SKM-1 (cell line): ENCODE data around the gene ASPHD2.

Experiments used
- DNase-seq: peaks from one replicate; lab custom pipeline; 2025; ENCODE audit not compliant: unreplicated experiment; lab: John Stamatoyannopoulos, UW

ASPHD2 gene

GRCh38 chr22:26445577-26446275 lies 16.7 kb downstream of the ASPHD2 start:
- DNase-seq: no peak

DNA sequence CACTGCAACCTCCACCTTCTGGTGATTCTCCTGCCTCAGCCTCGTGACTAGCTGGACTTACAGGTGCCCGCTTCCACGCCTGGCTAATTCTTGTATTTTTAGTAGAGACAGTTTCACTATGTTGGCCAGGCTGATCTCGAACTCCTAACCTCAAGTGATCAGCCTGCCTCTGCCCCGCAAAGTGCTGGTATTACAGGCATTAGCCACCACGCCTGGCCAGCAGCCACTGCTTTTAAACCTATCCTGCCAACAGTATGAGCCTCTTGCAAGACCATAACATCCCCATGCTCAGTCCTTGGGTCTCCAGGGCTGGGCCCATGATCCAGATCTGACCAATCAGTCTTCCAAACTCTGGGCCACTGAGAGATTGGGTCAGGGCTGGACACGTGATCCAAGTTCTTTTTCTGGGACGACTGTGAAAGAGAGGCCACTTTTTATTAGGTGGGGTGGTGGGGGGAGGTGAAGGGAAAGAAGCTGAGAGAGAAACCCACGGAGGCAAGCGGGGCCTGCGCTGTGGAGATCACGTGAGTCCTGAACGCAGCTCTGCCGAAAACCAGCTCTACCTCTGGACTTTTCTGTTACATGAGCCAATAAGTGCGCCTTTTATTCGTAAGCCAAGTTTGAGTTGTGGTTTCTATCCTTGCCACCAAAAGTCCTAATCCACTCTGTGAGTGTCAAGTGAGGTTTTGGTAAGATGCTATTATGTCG lies 17.9 kb downstream of the ASPHD2 start:
- DNase-seq: no peak

- no peak for DNase-seq
Observed at GRCh38 chr22:26447584-26448329, 18.7 kb downstream of the ASPHD2 start.

DNA sequence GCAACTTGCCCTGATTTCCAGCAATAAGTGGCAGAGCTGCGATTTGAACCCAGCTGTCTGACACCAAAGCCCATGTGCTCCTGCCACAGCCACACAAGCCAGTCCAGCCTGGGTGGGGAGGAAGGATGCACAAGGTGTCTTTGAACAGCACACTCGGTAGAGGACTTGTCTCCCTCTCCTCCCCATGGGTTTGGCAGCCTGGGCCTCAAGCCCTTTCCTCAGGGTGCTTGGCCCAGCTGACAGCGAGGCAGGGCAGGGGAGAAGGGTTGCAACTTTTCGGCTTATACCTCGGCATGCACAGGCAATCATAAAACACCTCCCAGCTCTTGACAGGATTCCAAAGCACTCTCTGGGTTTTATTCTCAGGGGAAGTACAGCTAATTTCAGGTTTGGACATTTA lies 19.3 kb downstream of the ASPHD2 start:
- no peak for DNase-seq

DNA sequence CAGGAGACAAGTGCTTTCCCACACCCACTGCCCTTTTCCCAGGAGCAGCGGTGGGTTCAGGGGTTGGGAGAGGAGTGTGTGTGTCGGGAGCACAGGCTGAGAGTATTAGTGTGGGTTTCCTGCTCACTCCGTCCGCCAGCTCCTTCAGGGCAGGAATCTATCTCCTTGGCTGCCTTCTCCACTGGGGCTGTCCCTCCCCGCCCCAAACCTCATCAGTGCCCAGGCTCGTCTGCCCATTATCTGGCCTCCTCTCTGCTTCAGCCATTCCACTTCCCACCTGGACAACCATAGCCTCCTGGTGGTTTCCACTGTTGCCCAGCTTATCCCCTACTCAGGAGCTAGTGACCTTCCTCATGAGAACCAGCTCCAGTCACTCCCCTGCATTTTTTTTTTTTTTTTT lies 19.9 kb downstream of the ASPHD2 start:
- no peak for DNase-seq

- DNase-seq: no peak
Observed at GRCh38 chr22:26450453-26451185, 21.6 kb downstream of the ASPHD2 start.

GRCh38 chr22:26452236-26453016 lies 23.4 kb downstream of the ASPHD2 start:
- no peak for DNase-seq

GRCh38 chr22:26453216-26453615 lies 24.2 kb downstream of the ASPHD2 start:
- no peak for DNase-seq

DNA sequence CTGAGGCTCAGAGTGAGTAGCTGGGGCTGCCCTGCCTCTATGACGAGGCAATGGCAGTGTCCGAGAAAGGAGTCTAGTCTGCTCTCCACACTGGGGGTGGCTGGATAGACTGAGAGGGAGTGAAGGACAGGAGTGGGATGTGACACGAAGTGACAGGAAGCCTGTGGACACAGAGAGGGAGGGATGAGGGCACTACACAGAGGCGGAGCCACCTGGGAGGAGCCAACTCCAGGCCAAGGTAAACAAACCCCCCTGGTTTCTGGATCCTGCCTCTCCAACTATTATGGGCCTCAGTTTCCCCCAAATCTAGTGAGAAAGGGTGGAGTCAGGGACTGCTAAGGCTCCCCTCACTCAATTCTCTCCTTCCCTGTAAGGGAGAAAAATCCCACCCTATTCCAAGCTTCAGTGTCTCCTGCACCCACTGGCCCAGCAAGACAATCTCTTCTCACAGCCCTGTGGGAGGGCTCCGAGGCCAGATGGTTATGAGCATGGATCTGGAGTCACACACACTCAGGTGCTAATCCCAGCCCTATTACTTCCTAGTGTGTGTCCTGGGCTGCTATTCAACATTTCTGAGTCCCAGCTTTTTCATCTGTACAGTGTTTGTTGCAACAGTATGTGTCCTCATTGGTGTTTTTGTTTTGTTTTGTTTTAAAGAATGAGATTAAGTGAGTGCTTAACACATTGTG lies 24.9 kb downstream of the ASPHD2 start:
- no peak for DNase-seq

GRCh38 chr22:26457661-26458272 lies 28.7 kb downstream of the ASPHD2 start:
- DNase-seq: no peak

DNA sequence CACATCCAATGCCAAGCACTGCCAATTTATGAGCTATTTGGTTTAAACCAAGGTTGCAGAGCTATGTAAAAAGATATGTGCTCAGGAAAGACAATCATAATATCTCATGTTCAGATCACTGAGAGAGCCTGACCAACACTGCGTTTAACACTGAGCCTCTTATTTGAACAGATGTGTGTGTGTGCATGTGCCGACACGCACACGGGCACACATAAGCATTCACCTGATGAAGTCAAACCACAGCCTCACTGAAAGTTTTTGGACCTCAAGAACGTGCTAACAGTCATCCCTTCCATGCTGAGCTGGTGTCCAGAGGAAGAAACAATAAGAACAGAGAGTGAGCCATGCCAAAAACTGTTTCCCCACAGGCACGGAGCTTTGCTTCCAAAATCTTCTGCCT lies 31.1 kb downstream of the ASPHD2 start:
- no peak for DNase-seq

GRCh38 chr22:26461188-26461810 lies 32.2 kb downstream of the ASPHD2 start:
- DNase-seq: no peak

- DNase-seq: no peak
Observed at GRCh38 chr22:26462051-26462450, 33.0 kb downstream of the ASPHD2 start.

GRCh38 chr22:26462641-26463040 lies 33.6 kb downstream of the ASPHD2 start:
- DNase-seq: no peak

DNA sequence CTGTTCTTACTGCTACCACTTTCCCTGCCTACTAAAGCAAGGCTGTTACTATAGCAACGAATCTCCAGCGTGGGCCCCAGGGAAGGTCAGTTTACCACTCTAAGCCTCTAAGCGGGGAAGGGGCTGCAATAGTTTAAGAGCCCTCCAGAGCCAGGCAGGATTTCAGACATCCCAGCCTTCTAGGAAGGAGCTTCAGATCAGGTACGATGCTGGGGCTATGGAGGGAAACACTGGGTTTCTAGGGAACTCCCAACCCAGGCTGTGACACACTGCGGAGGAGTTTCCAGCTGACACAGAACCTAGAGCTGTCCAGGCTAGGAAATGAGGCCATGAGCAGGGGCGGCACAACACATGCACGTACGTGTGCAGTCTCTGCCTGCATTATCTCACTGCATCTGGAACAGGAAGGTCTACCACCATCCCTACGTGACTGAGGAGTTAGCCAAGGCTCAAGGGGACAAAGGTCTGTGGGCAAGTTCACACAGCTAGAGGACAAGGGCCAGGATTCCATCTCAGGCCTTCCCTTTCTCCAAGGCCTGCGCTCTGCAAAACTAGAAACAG lies 34.1 kb downstream of the ASPHD2 start:
- DNase-seq: no peak

DNA sequence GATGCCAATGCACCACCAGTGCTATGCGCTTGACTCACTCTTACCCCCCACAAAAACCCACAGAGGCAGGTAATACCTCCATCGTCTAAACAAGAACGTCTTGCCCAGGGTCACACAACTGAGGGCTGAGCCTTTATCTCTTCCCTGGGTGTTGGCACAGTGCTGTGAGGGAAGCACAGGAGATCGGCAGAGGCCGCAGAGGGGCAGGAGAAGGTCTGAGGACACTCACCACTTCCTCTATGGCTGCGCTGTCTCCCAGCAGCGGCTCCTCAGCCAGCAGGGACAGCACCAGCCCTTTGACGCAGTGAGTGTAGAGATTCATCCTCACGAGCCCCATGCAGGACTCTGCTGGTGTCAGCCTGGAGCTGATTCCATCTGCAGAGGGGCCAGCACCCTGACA lies 34.6 kb downstream of the ASPHD2 start:
- DNase-seq: no peak

DNA sequence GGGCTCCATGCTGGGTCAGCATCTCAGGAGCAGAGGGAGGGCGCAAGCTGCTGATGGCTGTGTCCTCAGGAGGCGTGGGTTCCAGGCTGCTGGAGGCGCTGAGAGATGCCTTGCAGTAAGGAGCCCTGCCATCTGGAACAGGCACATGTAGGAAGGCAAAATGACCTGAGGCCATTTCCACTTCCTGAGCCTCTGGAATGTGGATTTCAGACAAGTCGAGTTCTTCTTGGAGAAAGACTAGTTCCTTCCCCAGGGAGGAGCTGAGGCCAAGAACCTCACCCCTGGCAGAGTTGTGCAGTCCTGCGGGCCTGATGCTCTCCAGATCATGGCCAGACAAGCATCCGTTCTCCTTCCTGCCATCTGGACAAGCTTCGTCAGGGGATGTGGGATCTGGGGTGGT lies 35.3 kb downstream of the ASPHD2 start:
- DNase-seq: no peak

DNA sequence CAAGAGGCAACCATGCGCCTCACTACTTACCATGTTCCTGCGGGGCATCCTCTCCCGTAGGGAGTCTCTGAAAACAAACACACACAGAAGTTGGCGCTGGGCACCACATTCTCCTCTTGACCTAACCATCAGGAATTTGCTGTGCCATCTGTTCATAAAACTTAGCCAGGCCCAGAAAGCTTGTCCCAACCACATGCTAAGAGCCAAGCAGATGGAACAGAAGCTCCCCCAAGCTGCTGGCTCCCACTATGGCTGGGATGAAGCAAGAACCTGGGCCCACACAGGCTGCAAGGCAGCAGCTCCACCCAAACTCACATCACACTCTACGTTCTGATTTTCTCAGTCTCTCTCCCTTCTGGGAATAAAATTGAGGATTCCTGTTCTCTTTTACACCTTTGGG lies 37.1 kb downstream of the ASPHD2 start:
- DNase-seq: no peak

DNA sequence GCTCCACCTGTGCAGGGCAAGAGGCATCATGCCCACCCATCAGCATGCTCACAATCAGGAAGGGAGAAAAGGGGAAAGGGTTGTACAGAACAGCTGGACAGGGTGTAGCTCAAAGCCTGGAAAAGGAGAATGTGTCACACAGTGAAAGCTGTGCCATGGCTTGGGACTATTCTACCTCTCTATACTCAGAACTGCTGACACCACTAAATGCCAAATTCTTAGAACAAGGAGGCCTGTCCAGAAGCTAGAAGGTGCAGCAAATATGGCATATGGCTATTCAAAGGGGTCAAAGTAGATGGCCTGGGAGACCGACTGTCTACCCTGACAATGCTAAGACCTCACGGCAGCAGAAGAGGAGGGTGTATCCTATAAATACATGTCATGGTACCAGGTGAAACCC lies 41.7 kb downstream of the ASPHD2 start:
- DNase-seq: no peak
